Measurements from ENCODE around the gene KRI1.

The KRI1 gene

DNA sequence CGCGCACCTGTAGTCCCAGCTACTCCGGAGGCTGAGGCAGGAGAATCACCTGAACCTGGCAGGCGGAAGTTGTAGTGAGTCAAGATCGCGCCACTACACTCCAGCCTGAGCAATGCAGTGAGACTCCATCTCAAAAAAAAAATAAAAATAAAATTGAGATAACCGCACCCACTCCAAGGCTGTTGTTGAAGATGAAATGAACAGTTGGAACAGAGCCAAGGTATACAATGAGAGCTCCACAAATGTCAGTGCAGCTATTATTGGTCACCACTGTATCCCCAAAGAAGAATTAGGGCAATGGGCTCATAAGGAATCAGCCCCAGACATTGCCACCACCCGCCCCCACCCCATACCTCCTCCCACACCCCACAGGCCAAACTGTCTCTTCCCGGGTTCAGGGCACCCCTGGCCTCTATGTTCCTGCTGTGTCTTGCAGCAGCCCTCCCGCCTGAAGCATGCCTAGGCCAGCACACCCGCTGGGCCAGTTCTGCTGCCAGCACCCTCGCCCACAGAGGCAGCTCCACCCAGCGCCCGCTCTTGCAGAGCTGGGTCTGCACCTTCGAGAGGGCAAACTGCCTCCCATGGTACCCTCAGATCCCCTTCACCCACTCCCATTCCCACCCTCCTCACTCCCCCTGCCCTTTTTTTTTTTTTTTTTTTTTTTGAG lies 45.0 kb downstream of the KRI1 start:
- no peak for DNase-seq (ENCODE audit: extremely low read depth in 1 of 2, low read depth in 1 of 2)

DNA sequence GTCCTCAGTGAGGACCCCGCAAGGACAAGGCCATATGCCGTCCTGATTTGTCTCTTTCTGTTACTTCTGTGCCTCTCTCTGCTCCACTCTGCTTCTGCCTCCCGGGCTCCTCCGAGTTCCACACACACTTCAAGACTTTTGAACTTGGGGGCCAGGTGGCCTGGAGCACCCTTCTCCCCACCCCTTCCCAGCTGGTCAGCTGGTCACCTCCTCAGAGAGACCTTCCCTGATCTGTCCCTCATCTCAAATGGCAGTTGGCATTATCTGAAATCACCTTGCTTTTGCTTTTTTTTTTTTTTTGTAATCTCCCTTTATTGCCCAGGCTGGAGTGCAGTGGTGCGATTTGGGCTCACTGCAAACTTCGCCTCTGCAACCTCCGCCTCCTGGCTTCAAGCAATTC lies 46.4 kb downstream of the KRI1 start:
- DNase-seq (ENCODE audit: extremely low read depth in 1 of 2, low read depth in 1 of 2) = no peak

DNA sequence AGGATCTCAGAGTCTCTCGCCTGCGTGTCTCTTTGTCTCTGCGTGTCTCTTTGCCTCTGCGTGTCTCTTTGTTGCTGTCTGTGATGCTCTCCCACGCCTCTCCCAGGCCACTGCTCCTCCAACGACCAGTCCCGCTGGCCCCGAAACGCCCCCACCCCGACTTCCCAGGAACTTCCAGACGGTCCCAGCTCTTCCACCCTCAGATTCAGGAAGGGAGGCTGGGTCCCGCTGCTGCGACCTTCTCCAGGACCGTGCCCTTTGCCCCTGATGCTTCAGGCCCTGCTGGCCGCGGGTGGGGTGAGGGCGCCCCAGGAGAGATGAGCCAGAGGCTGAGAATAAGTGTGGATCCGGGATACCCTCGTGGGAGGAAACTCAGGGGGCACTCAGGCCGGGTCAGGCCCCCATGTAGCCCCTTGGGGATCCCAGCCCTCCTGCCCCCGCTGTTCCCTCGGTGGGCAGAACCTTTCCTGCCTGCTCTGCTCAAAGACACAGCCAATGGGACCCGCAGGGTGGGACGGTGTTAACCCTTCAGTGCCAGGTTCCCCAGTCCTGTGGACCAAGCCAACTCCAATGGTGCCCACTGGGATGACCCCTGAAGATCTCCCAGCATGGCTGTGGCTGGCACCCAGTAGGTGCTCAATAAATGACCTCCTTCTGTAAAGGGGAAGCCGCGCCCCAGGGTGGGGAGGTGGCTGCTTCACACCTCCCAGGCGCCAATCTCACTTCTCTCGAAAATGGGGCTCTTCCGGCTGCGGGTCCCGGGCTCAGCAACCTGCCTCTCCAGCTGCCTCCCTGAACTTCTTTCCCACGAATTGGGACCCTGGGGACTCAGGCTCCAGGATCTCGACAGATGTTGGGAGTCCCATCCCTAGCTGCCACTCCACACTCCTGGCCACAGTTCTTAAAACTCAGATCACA lies 47.1 kb downstream of the KRI1 start:
- no peak for DNase-seq (ENCODE audit: extremely low read depth in 1 of 2, low read depth in 1 of 2)

GRCh38 chr19:10517760-10518443 lies 47.9 kb downstream of the KRI1 start:
- no peak for DNase-seq (ENCODE audit: extremely low read depth in 1 of 2, low read depth in 1 of 2)

DNA sequence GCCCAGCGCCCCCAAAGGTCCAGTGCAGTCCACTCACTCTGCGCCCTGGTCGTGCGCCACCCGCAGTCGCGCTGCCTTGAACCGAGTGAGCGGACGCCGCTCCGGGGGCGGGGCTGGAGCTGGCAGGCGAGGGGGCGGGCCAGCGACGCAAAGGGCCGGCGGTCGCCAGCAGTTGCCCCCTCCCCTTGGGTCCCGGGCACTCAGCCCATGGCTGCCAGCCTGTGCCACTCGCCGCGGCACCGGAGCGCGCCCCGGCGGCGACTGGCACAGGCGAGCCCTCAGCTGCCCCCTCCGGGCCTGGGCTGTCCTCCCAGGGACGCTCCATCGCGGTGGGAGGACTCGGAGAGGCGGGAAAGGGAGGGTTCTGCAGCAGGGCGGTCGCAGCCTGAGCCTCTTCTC lies 48.5 kb downstream of the KRI1 start, which contains the start of gene S1PR5:
Gene S1PR5, minus strand, starts transcription at position 87 of the 399 bp plus-strand sequence. CDS start 2,436 bp downstream, outside the sequence.
- DNase-seq (ENCODE audit: extremely low read depth in 1 of 2, low read depth in 1 of 2) = no peak

GRCh38 chr19:10516671-10517286 lies 49.0 kb downstream of the KRI1 start:
- no peak for DNase-seq (ENCODE audit: extremely low read depth in 1 of 2, low read depth in 1 of 2)

DNA sequence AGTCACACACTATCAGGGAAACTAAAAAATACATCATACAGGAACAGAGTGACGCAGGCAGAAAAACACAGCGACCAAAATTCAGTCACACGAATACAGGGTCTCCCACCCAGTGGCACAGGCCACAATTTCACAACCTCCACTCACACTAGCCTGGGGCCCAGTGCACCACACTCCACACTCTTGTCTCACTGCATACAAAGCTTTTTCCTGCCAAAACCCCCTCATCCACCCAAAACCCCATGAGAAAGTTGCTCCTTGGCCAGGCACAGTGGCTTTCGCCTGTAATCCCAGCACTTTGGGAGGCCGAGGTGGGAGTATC lies 49.8 kb downstream of the KRI1 start:
- DNase-seq (ENCODE audit: extremely low read depth in 1 of 2, low read depth in 1 of 2) = no peak

DNA sequence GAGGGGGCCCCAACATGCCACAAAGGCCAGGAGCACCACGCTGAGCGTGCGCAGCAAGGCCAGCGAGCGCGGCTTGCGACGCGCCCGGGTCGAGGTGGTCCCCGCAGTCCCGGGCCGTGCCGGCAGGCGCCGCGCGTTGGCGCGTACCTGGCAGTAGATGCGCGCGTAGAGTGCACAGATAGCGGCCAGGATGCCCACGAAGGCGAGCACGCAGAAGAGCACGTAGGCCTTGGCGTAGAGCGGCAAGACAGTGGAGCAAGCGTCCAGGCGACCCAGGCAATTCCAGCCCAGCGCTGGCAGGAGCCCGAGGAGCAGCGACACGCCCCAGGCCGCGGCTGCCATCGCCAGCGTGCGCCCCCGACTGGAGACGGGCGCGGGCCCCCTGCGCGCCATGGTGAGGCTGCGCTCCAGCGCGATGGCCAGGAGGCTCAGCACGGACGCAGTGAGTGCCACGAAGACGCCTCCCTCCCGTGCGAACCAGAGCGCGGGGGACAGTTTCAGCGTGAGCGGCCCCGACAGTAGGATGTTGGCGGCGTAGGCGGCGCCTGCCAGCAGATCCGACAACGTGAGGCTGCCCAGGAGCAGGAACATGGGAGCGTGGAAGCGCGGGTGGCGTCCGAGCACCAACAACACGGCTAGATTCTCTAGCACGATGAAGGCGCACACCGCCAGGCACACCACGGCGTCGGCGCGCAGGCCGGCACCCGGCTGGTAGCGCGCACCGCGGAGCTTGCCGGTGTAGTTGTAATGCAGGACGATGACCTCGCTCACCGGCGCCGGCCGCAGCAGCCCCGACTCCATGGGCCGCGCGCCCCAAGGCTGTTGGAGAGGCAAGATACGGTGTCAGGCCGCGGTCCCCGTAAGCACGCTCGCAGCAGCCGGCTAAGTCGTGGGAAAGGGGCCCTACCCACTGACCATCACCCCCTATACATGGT lies 51.3 kb downstream of the KRI1 start:
- DNase-seq (ENCODE audit: extremely low read depth in 1 of 2, low read depth in 1 of 2) = peak in 1 of 2 donors; percentile 24

DNA sequence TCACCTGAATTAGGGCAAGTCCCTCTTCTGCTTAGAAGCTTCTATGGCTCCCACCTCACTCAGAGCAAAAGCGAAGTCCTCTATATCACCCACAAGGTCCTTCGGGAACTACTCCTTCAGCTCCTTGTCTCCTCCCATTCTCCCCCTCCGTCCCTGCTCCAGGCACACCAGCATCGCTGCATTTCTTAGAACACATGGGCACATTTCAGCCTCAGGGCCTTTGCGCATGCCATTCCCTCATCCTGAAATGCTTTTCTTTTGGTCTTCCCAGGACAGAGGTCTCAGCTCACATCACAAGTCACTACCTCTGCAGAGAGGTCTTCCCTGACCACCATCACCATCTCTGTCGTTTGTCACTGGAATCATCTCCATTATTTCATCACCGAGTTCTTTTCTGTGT lies 52.6 kb downstream of the KRI1 start:
- DNase-seq (ENCODE audit: extremely low read depth in 1 of 2, low read depth in 1 of 2) = no peak

DNA sequence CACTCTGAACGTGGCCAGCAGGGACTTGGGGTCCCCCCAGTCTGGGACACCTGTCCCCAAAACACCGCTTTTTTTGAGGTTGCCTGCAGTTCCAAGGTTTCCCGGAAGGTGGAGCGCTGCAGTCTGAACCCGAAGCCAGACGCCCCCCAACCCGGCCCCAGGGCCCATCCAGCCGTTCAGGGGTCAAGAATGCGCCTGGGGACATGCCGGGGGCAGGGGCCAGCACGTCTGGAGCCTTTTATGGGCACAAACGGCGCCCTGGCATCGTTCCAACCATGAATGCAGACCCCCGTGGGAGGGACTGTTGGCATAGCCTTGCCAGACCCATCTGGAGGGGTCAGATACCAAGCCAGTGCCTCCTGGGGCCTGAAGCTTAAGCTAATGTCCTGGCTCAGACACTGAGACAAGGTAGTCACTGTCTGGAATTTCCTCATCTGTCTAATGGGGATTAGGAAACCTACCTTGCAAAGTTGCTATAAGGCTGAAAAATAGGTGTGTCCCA lies 55.5 kb downstream of the KRI1 start:
- DNase-seq (ENCODE audit: extremely low read depth in 1 of 2, low read depth in 1 of 2) = no peak

DNA sequence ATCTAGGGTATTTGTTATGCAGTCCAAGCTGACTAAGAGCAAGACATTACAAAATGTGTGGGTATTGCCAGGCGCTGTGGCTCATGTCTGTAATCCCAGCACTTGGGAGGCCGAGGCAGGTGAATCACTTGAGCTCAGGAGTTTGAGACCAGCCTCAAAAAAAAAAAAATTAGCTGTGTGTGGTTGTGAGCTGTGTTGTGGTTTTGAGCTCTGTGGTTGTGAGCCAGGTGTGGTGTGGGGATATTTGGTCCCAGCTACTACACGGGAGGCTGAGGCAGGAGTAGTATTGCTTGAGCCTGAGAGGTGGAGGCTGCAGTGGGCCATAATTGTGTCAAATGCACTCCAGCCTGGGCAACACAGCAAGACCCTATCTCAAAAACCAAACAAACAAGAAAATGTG lies 57.1 kb downstream of the KRI1 start:
- DNase-seq (ENCODE audit: extremely low read depth in 1 of 2, low read depth in 1 of 2) = peak in 1 of 2 donors; percentile 58

- no peak for DNase-seq (ENCODE audit: extremely low read depth in 1 of 2, low read depth in 1 of 2)
Measured at GRCh38 chr19:10508036-10508435, 57.8 kb downstream of the KRI1 start.

GRCh38 chr19:10505583-10506229 lies 60.1 kb downstream of the KRI1 start:
- DNase-seq (ENCODE audit: extremely low read depth in 1 of 2, low read depth in 1 of 2) = peak; percentile 64 to 79

Measured in stimulated activated CD8-positive, alpha-beta memory T cell treated with anti-CD3 and anti-CD28 coated beads, Interleukin-7, amount 100 ng/mL, for 48 hours (primary cell).